IPS-NIHi11 (cell line): Measurements from ENCODE around the gene EREG.

Source experiments
- DNase-seq: peaks from one replicate; pipeline ENCODE4 v3.0.0; 2012; ENCODE audit warnings: mixed read lengths, low spot score

EREG gene

GRCh38 chr4:74428276-74428675 is 63.3 kb downstream of the EREG start:
- DNase-seq, result no peak

GRCh38 chr4:74431113-74431826 is 66.3 kb downstream of the EREG start:
- DNase-seq, result no peak

GRCh38 chr4:74433043-74433442 is 68.1 kb downstream of the EREG start:
- no peak for DNase-seq

- no peak for DNase-seq
Measured at GRCh38 chr4:74433541-74434172, 68.7 kb downstream of the EREG start.

- DNase-seq, result no peak
Measured at GRCh38 chr4:74435296-74435695, 70.4 kb downstream of the EREG start.

GRCh38 chr4:74437866-74438265 is 72.9 kb downstream of the EREG start:
- DNase-seq, result no peak
